Activated effector memory CD4-positive, alpha-beta T cell treated with anti-CD3 and anti-CD28 coated beads, Interleukin-2, amount 50 U/mL, for 16 hours (primary cell): ENCODE data around the gene DHCR24.

Experiments used
- DNase-seq: peaks from one replicate; pipeline ENCODE4 v3.0.0-alpha.2; 2020

The DHCR24 gene

GRCh38 chr1:54813485-54814125 lies 73.4 kb downstream of the DHCR24 start:
- peak; percentile 52 for DNase-seq

- DNase-seq: peak; percentile 36
Measured at GRCh38 chr1:54812801-54813484, 74.1 kb downstream of the DHCR24 start.

GRCh38 chr1:54811739-54812655 lies 75.0 kb downstream of the DHCR24 start:
- peak; percentile 57 for DNase-seq

GRCh38 chr1:54811066-54811465 lies 75.9 kb downstream of the DHCR24 start:
- peak; percentile 25 for DNase-seq

DNA sequence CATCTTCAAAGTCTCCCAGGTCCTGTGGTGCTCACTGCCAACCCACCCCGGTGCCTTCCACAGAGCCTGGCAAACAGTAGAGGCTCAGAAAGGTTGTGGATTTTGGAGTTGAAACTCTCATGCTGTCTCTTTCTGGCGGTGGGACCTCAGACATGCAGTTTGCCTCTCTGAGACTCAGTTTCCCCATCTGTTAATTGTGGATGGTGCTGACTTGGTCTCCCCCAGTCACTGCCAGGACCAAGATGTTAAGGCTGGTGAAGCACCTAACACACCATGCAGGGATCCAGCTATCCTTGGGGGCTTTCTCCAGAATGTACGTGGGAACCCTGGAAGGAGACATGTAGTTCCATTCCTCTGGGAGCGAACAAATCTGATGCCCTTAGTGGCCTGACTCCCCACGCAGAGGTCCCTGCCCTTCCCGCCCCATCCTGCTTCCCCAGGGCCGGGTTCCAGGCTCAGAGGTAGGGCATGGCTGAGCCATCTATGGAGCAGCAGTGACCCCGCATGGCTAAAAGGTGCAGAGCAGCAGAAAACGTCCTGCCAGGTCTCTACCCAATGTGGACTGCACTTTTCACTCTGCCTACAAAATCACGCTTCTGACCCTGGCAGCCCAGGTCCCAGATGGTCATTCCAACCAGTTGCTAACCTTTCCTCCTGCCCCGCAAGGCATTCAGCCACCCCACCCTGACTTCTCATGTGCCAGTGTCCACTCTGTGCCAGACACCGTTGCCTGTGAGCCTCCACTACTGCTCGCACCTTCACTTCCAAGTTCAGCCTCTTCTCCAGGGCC lies 76.6 kb downstream of the DHCR24 start:
- DNase-seq: peak; percentile 86

DNA sequence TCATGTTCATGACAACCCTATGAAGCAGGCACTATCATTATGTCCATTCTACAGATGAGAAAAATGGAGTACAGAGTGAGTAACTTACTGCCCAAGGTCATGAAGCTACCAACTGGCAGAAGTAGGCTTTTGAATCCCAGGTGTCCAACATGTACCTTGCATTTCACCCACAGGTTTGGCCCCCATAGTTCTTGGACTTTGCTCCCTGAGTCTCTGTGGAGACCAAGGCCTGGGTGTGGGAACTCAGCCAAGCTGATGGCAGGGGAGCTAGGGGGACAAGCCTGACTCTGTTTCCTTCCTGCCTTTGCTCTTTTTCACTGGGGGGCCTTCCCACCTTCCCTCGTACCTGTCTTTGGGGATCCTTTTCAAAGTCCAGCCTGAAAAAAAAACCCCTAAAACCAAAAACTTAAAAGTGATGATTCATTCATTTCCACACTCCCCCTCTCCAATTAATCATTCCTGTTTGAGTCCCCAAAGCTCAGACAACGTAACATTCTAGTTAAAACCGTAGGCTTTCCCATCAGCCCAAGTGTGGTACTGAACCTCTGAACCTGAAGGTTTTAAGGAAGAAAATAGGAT lies 77.4 kb downstream of the DHCR24 start:
- no peak for DNase-seq

DNA sequence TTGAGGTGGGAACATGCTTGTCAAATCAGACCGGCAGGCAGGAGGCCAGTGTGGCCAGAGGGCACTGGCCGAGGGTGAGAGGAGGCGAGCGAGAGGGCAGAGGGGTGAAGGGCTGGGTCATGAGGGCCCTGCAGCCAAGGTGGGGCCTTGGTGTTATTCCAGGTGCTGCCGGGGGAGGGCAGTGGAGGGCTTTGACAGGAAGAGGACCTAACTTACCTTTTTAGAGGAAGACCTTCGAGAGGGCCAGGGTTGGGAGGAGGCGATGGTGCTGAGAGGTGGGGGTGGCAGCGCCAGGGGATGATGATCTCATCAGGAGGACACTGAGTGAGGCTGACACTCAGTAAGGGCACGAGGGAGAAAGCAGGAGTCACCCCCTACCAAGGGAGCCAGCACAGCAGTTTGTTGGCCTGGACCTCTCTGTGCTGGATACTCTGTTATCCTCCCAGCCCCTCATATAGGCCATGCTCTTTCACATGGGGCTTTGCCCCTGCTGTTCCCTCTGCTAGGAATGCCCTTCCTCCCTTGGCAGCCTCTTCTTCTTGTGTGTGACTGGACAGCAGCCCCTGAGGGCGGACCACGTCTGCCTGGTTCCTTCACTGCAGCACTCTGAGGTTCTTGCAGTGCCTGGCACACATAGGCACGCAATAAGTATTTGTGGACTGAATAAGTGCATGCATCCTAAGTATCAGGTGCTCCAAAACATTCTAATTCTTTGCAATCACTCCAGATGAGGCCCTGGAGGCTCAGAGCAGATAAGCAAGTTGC lies 78.4 kb downstream of the DHCR24 start:
- DNase-seq: peak; percentile 59

- no peak for DNase-seq
Measured at GRCh38 chr1:54807756-54808155, 79.2 kb downstream of the DHCR24 start.

GRCh38 chr1:54806931-54807611 lies 79.9 kb downstream of the DHCR24 start:
- peak; percentile 61 for DNase-seq

- DNase-seq: peak; percentile 55
Measured at GRCh38 chr1:54805981-54806381, 81.0 kb downstream of the DHCR24 start.

DNA sequence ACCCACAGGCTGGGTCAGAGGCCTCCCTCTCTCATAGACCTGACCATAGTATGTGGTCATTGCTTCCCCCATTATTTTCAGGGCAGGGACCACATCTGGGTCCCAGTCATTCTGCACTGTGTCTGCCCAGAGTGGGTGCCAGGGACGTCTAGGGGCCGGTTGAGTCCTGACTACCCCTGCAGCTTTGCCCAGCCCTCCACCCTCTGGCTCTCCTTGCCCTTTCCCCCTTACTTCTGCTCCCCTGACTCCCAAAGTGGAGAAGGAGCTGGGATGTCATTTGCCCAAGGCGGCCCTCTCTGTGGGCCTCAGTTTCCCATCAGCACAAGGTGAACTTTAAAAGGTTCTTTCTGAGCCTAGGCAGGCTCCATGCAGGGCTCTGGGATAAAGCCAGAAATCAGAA lies 81.5 kb downstream of the DHCR24 start:
- DNase-seq: peak; percentile 44

GRCh38 chr1:54804471-54805132 lies 82.4 kb downstream of the DHCR24 start:
- peak; percentile 64 for DNase-seq

DNA sequence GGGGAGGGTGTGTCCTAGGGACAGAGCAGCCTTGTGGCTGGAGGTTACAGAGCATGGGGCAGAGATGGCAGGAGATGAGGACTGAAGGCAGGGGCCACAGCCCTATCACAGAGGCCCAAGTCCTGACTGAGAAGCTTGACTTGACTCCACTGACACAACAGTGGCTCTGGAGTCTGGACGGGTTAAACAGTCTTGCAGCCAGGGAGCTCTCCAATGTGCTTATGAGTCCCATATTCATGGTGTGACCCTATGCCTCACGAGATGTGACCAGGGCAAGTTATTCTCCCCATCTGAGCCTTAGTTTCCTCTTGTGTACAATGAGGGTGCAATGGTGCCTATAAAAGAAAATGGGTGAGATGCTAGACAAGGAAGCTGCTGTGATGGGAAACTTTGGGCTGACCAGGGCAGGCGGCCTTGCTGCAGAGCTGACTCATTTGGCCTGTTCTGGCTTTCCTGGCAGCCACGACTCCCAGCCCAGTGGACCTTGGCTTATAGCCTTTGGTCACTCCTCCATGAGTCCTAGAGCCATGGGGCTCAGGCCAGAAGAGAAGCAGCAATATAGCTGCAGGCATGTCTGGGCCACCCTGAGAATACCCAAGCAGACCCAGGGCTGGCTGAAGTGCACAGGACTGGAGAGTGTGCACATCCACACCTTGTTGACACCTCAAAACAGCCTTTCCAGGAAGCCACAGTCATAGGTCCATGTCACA lies 83.1 kb downstream of the DHCR24 start:
- DNase-seq: peak; percentile 38

GRCh38 chr1:54800899-54801759 lies 85.9 kb downstream of the DHCR24 start, which contains the start of gene TTC22:
TTC22 (minus strand) TSS chr1:54801323; CDS start chr1:54801163, 160 bp downstream.
- DNase-seq: peak; percentile 90

DNA sequence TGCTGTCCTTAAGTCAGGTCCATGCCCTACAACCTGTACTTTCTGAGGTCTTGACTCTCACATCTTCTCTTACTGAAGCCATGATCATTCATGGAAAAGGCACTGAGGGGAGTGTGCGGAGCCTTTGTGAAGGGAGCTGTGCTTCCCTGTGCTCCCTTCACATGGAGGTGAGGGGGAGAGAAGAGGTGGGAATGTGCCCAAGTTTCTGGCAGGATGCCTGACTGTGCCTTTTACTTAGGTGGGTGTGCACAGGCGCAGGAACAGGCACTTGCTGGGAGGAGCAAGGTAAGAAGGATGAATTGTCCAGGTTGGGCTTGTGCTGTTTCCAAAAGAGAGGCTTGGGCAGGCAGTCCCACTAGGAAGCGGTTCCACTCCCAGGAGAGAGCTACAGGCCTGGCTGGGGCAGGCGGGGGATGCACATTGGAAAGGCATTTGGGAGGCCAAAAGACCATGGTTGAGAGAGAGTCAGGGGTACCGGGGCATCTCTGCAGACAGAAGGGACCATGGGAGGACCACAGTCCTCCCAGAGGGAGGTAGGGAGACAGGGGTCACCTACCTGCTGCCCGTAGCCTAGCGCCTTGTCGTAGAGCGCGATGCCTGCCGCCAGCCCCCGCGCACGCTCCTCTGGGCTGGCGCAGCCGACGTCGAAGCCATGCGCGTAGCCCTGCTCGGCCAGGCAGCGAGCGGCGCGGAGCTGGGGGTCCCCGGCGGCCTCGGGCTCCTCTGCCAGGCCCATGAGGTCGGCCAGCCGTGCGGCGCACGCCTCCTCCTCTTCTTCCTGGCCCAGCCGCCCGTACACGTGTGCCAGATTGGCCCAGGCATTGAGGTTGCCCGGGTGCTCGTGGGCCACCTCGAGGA lies 86.7 kb downstream of the DHCR24 start:
- peak; percentile 50 for DNase-seq
